ENCODE data around the gene SLC25A48.

Gene SLC25A48

DNA sequence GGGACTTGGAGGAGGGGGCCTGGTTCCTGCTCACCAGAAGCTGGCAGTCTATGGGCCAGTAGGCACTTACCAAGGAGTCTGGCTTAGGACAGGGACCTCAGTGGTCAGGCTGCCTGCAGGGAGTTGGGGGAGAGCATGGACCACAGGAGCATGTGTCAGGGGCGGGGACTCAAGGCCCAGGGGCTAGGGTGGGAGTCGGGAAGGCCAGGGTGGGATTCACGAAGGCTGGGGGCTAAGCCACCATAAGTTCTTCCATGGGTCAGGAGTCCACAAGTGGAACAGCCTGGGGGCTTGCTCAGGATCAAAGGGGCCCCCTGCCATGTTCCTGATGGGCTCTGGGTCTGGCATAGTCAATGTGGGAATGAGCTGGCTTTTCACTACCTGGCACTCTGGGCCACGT lies 11.5 kb upstream of the SLC25A48 start:
- Histone ChIP-seq H3K27me3 (ENCODE audit: control insufficient read depth in 1 of 2, insufficient read depth in 2 of 2, low read length in 2 of 2) (no peaks in the 10 kb centered on the region), H3K4me1 (ENCODE audit: control insufficient read depth, insufficient read depth, low read length) (no peaks in the 10 kb centered on the region), H3K9me3 (ENCODE audit: control insufficient read depth in 2 of 2, low read length in 2 of 2) (no peaks in the 10 kb centered on the region), H3K27ac (ENCODE audit: low read length) (no peak overlapping the region), H3K4me3 (ENCODE audit: low read length in 2 of 2) (no peak overlapping the region), H3K9ac (ENCODE audit: low read length in 2 of 2) (no peak overlapping the region), H3K36me3 (ENCODE audit: control insufficient read depth in 2 of 2, insufficient read depth in 2 of 2, low read length in 2 of 2) (no peaks in the 10 kb centered on the region)

DNA sequence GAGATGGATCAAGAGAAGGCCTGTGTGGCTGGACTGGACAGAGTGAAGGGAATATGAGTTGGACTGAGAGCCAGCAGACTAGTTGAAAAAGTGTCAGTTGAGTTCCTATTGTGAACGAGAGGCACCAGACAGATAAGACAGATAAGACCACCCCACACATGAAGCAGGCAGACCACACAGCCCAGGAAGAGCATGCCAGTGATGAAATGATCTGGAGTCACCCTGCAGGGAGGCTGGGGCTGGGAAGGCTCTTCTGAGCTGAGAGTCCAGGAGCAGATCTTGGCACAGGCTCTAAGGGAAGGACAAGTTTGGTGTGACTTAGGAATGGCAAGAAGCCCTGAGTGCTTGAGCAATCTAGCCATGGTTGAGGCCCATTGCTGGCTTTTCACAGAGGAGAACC lies 10.6 kb upstream of the SLC25A48 start:
- Histone ChIP-seq H3K9me3 (ENCODE audit: control insufficient read depth in 2 of 2, low read length in 2 of 2) (no peaks in the 10 kb centered on the region), H3K36me3 (ENCODE audit: control insufficient read depth in 2 of 2, insufficient read depth in 2 of 2, low read length in 2 of 2) (no peaks in the 10 kb centered on the region), H3K9ac (ENCODE audit: low read length in 2 of 2) (no peak overlapping the region), H3K4me3 (ENCODE audit: low read length in 2 of 2) (no peak overlapping the region), H3K4me1 (ENCODE audit: control insufficient read depth, insufficient read depth, low read length) (no peaks in the 10 kb centered on the region), H3K27me3 (ENCODE audit: control insufficient read depth in 1 of 2, insufficient read depth in 2 of 2, low read length in 2 of 2) (no peaks in the 10 kb centered on the region), H3K27ac (ENCODE audit: low read length) (no peak overlapping the region)

DNA sequence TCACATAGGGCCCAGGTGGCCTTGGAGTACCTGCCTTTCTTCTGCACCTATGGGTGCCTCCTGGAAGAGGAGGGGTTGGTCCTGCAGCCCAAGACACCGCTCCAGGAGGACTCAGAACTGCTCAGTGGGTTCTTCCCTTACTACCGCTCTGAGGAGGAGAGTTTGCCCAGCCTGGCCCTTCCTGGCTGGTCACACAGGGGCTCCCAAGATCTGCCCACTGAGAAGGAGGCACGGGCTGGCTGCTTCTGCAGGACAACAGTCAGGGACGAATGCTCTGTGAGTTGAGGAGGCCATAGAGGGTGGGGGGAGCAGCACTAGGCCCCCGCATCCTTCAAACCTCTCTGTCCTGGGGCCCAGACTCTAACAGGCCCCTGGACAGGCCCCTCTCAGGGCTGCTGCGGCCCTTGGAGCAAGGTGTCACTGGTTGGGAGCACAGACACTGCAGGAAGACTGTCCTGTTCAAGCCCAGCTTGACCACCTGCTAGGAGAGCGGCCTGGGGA lies 9.9 kb upstream of the SLC25A48 start:
- Histone ChIP-seq H3K27me3 (ENCODE audit: control insufficient read depth in 1 of 2, insufficient read depth in 2 of 2, low read length in 2 of 2) (no peaks in the 10 kb centered on the region), H3K36me3 (ENCODE audit: control insufficient read depth in 2 of 2, insufficient read depth in 2 of 2, low read length in 2 of 2) (no peaks in the 10 kb centered on the region), H3K9ac (ENCODE audit: low read length in 2 of 2) (no peak overlapping the region), H3K4me1 (ENCODE audit: control insufficient read depth, insufficient read depth, low read length) (no peaks in the 10 kb centered on the region), H3K27ac (ENCODE audit: low read length) (no peak overlapping the region), H3K4me3 (ENCODE audit: low read length in 2 of 2) (no peak overlapping the region), H3K9me3 (ENCODE audit: control insufficient read depth in 2 of 2, low read length in 2 of 2) (no peaks in the 10 kb centered on the region)

DNA sequence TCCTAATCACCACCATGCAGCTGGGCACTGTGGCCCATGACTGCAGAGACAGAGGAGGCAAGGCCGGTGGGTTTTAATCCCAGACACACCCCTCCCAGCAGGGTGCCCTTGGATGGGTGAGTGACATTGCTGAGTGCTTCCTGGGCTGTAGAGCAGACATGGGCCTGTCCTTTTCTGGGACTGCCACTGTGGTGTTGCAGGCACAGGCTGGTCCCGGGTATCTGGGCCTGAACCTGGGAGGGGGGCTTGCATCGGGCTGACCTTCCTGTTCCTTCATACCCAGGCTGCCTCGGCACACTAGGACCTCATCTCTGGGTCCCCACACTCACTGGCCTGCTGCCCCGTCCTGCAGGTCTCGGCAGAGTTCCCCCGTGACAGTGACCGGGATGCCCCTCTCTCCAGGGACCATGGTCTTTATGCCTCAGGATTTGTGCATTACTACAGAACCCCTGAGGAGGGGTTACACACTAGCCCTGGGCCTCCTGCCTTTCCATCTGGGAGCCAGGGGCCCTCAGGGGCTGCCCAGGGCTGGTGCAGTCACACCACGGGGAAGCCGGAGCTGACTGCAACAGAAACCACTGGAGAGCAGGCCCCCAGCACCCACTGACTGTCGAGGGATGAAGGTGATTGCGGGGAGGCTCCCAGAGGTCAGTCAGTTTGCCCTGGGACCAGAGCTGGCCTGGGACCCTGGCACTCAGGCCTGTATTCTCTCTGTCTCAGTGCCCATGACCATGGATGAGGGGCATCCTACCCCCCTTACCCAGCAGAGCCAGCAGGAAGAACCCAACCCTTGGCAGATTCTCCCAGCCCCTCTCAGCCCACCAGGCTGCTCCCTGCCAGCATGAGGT lies 8.9 kb upstream of the SLC25A48 start:
- Histone ChIP-seq H3K27ac (ENCODE audit: low read length) (no peak overlapping the region), H3K4me3 (ENCODE audit: low read length in 2 of 2) (no peak overlapping the region), H3K27me3 (ENCODE audit: control insufficient read depth in 1 of 2, insufficient read depth in 2 of 2, low read length in 2 of 2) (no peaks in the 10 kb centered on the region), H3K4me1 (ENCODE audit: control insufficient read depth, insufficient read depth, low read length) (no peaks in the 10 kb centered on the region), H3K9me3 (ENCODE audit: control insufficient read depth in 2 of 2, low read length in 2 of 2) (no peaks in the 10 kb centered on the region), H3K36me3 (ENCODE audit: control insufficient read depth in 2 of 2, insufficient read depth in 2 of 2, low read length in 2 of 2) (no peaks in the 10 kb centered on the region), H3K9ac (ENCODE audit: low read length in 2 of 2) (no peak overlapping the region)

DNA sequence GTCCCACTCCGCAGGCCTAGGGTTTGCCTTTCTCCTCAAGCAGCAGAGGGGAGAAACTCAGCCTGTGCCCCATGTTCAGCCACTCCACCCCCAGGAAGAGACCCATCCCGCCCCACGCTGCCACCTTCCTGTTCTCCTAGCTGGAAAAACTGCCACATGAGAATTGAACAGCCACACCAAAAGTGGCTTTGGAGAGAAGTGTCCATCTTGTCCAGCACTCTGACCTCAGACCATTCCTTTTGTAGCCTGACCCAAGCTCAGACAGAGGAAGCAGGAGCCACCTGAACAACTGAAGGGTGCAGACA lies 8.3 kb upstream of the SLC25A48 start:
- no peaks in the 10 kb centered on the region for H3K36me3 ChIP-seq (ENCODE audit: control insufficient read depth in 2 of 2, insufficient read depth in 2 of 2, low read length in 2 of 2)
- H3K4me3 ChIP-seq (ENCODE audit: low read length in 2 of 2) = no peak overlapping the region
- H3K27ac ChIP-seq (ENCODE audit: low read length) = no peak overlapping the region
- peaks cover 0 to 4% of the 10 kb centered on the region in 2 donors for H3K27me3 ChIP-seq (ENCODE audit: control insufficient read depth in 1 of 2, insufficient read depth in 2 of 2, low read length in 2 of 2)
- no peaks in the 10 kb centered on the region for H3K4me1 ChIP-seq (ENCODE audit: control insufficient read depth, insufficient read depth, low read length)
- no peak overlapping the region for H3K9ac ChIP-seq (ENCODE audit: low read length in 2 of 2)
- H3K9me3 ChIP-seq (ENCODE audit: control insufficient read depth in 2 of 2, low read length in 2 of 2) = no peaks in the 10 kb centered on the region

DNA sequence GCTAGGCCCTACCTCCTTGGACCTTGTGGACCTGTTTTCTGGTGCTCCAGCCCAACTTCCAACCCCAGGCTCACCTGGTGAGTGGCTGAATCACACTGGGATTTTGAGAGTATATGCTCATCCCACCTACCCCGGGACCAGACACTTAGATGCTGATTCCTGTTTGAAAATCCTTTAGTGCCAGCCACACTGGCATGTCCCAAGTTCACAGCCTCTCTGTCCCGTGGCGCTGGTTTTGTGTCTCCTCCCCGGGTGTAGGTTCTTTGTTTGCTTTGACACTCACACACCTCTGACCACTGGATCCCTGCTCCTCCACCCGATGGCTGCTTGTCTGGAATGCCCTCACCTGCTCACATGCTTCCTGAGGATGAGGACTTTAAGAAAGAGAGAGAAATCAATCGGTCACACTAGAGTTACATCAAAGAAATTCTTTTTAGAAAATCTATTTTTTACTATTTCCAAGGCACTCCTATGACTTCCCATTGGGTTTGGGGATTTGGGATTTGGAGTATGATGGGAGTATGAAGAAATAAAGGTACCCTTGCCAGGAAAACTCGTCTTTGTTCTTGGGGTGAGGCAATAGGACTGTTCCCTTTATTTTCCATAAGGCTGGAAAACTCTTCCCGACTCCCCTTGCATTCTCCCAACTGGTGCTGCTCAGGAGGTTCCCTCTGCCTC lies 7.3 kb upstream of the SLC25A48 start:
- Histone ChIP-seq H3K27ac (ENCODE audit: low read length) (no peak overlapping the region), H3K4me1 (ENCODE audit: control insufficient read depth, insufficient read depth, low read length) (no peaks in the 10 kb centered on the region), H3K27me3 (ENCODE audit: control insufficient read depth in 1 of 2, insufficient read depth in 2 of 2, low read length in 2 of 2) (peaks cover 0 to 9% of the 10 kb centered on the region in 2 donors), H3K36me3 (ENCODE audit: control insufficient read depth in 2 of 2, insufficient read depth in 2 of 2, low read length in 2 of 2) (no peaks in the 10 kb centered on the region), H3K9ac (ENCODE audit: low read length in 2 of 2) (no peak overlapping the region), H3K4me3 (ENCODE audit: low read length in 2 of 2) (no peak overlapping the region), H3K9me3 (ENCODE audit: control insufficient read depth in 2 of 2, low read length in 2 of 2) (no peaks in the 10 kb centered on the region)

DNA sequence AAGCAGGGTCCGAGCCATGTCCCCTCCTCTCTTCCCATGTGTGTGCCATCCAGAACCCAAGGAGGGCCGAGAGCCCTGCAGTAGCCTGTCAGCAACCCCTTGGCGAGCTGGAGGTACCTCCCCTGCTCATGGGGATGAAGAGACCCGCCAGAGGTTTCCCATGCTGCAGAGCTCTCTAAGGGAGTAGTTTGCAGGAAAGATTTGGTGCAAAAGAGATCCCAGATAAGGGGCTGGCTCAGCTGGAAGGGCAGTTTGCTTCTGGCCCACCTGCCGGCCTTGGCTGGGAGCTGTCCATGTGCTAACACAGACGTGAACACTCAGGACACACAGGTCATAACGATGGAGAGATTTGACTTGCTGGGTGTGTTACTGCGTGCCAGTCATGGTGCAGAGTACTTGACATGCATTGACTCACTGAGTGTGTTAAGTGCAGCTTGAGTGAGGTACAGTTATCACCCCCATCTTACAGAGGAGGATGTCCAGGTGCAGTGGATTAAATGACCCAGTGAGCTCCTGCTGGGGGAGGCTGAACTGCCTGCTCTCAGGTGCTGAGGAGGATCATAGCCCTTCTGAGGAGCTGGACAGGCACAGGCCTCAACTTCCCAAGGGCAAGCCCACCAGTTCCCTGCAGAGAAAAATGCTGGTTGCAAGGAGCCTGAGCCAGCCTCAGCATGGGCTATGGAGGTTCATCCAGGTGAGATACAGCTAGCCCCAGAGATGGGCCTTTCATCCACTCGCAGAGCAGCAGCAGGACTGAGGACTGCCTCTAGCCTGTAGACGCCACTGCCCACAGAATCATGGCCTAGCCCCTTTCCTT lies 6.3 kb upstream of the SLC25A48 start:
- no peaks in the 10 kb centered on the region for H3K36me3 ChIP-seq (ENCODE audit: control insufficient read depth in 2 of 2, insufficient read depth in 2 of 2, low read length in 2 of 2)
- H3K4me3 ChIP-seq (ENCODE audit: low read length in 2 of 2) = no peak overlapping the region
- H3K4me1 ChIP-seq (ENCODE audit: control insufficient read depth, insufficient read depth, low read length) = no peaks in the 10 kb centered on the region
- no peak overlapping the region for H3K9ac ChIP-seq (ENCODE audit: low read length in 2 of 2)
- H3K27me3 ChIP-seq (ENCODE audit: control insufficient read depth in 1 of 2, insufficient read depth in 2 of 2, low read length in 2 of 2) = peaks cover 0 to 16% of the 10 kb centered on the region in 2 donors
- no peak overlapping the region for H3K27ac ChIP-seq (ENCODE audit: low read length)
- H3K9me3 ChIP-seq (ENCODE audit: control insufficient read depth in 2 of 2, low read length in 2 of 2) = no peaks in the 10 kb centered on the region

DNA sequence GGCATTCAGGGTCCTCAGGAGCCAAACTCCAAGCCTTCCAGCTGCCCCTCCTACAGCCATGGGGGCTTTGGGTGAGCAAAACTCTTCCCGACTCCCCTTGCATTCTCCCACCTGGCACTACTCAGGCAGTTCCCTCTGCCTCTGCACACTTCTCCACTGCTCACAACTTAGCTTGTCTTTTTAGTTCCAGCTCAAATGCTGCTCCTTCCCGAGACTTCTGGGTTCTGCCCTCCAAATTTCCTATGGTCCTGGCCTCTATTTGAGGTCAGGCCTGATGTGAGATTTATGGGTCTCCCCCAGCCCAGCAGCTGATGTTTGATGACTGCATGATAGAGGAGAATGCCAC lies 5.7 kb upstream of the SLC25A48 start:
- no peaks in the 10 kb centered on the region for H3K9me3 ChIP-seq (ENCODE audit: control insufficient read depth in 2 of 2, low read length in 2 of 2)
- H3K27me3 ChIP-seq (ENCODE audit: control insufficient read depth in 1 of 2, insufficient read depth in 2 of 2, low read length in 2 of 2) = peaks cover 6 to 21% of the 10 kb centered on the region in 2 donors
- H3K27ac ChIP-seq (ENCODE audit: low read length) = no peak overlapping the region
- no peaks in the 10 kb centered on the region for H3K36me3 ChIP-seq (ENCODE audit: control insufficient read depth in 2 of 2, insufficient read depth in 2 of 2, low read length in 2 of 2)
- H3K4me3 ChIP-seq (ENCODE audit: low read length in 2 of 2) = no peak overlapping the region
- no peak overlapping the region for H3K9ac ChIP-seq (ENCODE audit: low read length in 2 of 2)
- H3K4me1 ChIP-seq (ENCODE audit: control insufficient read depth, insufficient read depth, low read length) = no peaks in the 10 kb centered on the region

DNA sequence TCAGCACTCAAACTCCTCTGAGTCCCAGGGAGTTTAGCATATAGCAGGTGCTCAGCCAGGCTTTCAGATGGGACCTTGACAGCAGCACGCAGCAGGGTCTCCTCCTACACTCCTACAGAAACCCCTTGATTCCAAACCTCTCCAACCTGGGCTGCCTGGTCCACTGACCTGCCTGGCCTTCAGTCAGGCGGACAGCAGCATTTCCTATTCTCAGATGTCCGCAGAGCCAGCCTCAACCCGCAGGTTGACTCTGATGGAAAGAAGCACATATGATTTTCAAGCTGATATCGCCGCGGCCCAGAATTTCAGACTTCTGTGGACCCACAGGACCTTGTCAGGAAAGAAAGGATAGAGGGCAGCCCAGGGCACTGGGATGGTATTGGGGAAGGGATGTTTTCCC lies 5.3 kb upstream of the SLC25A48 start:
- Histone ChIP-seq H3K36me3 (ENCODE audit: control insufficient read depth in 2 of 2, insufficient read depth in 2 of 2, low read length in 2 of 2) (no peaks in the 10 kb centered on the region), H3K9ac (ENCODE audit: low read length in 2 of 2) (no peak overlapping the region), H3K27ac (ENCODE audit: low read length) (no peak overlapping the region), H3K4me3 (ENCODE audit: low read length in 2 of 2) (no peak overlapping the region), H3K27me3 (ENCODE audit: control insufficient read depth in 1 of 2, insufficient read depth in 2 of 2, low read length in 2 of 2) (peaks cover 10 to 21% of the 10 kb centered on the region in 2 donors), H3K9me3 (ENCODE audit: control insufficient read depth in 2 of 2, low read length in 2 of 2) (no peaks in the 10 kb centered on the region), H3K4me1 (ENCODE audit: control insufficient read depth, insufficient read depth, low read length) (no peaks in the 10 kb centered on the region)

DNA sequence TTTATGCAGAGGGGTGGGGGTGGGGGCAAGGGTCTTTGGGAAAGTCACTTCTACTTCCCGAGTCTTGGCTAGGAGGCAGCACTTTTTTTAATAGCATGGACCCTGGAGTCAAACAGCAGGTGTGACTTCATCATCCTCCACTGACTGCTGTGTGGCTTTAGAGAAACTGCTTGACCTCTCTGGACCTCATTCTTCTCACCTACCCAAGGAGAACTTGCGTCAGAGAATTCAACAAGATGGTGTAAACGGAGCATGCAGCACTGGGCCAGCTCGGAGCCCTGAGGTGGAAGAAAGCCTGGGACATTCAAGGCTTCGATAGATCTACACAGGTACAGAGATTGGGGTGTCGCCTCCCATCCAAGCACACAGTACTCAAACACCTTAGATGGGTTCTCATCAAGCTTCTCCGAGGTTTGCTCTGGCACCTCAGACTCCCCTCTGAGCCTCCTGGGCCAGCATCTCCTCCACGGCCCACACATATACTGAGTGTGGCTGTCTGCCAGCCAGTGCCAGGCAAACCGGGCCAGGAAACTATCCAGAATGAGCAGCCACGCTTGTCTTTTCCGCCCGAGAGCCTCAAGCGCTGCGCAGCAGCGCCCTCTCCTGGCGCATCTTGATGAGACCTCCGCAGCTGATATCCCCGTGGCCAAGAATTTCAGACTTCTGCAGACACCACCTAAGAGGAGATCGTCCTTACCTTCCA lies 4.6 kb upstream of the SLC25A48 start:
- Histone ChIP-seq H3K27me3 (ENCODE audit: control insufficient read depth in 1 of 2, insufficient read depth in 2 of 2, low read length in 2 of 2) (peaks cover 16 to 26% of the 10 kb centered on the region in 2 donors), H3K27ac (ENCODE audit: low read length) (no peak overlapping the region), H3K4me3 (ENCODE audit: low read length in 2 of 2) (no peak overlapping the region)

More for the DNA sequence above, 4.6 kb upstream of the SLC25A48 start:
- no peaks in the 10 kb centered on the region for H3K36me3 ChIP-seq (ENCODE audit: control insufficient read depth in 2 of 2, insufficient read depth in 2 of 2, low read length in 2 of 2)
- H3K9ac ChIP-seq (ENCODE audit: low read length in 2 of 2) = no peak overlapping the region
- H3K9me3 ChIP-seq (ENCODE audit: control insufficient read depth in 2 of 2, low read length in 2 of 2) = no peaks in the 10 kb centered on the region
- H3K4me1 ChIP-seq (ENCODE audit: control insufficient read depth, insufficient read depth, low read length) = peaks cover 4% of the 10 kb centered on the region

All from stomach smooth muscle (tissue), 2 donors.